ENCODE measurements around the gene MAOA.

- TF ChIP-seq CTCF (IDR thresholded peaks at IDR 0.05) (no peak), POLR2A (IDR thresholded peaks at IDR 0.05; ENCODE audit: low read depth) (no peak), EP300 (IDR thresholded peaks at IDR 0.05) (no peak)
Observed at GRCh38 chrX:43731086-43731485, 75.0 kb downstream of the MAOA start.

All from esophagus muscularis mucosa (tissue), 4 donors.